SK-MEL-5 (cell line): ENCODE measurements around the gene PUS1. TPM values are rescaled to one million over a fixed set of nuclear protein-coding genes. Genes with fewer than 3 reads are reported as not detected.
"Not testable (repeated sequence)": the region's sequence is repeated elsewhere in the genome, so short reads cannot be mapped to it uniquely, and the experiment has no call there.

ENCODE experiments used
- DNase-seq: peaks from one replicate; pipeline ENCODE4 v3.0.0-alpha.2; 2016; ENCODE audit warnings: low read depth, low spot score
- in situ Hi-C: cut with HindIII; loops from 2 replicates; pipeline ENCODE4 v1.10.0; 2016; ENCODE audit warnings: low sequenced_read_pairs, high pct_unique_total_duplicates, low pct_unique_long_range_greater_than_20kb
- polyA plus RNA-seq, 2 experiments: library from polyadenylated mRNA; depleted of rRNA; stranded (reverse); fragments of >200 nt; gene quantifications; 2 replicates each; pipeline ENCODE4 v1.2.3, GENCODE V29; 2015
- total RNA-seq: library from RNA; depleted of rRNA; stranded (reverse); fragments of >200 nt; shearing (Covaris generic); gene quantifications from 2 replicates; pipeline ENCODE4 v1.2.3, GENCODE V29; 2014; rRNA removed

Gene PUS1
- total RNA-seq = 26.5 and 27.8 TPM in 2 replicates
- polyA plus RNA-seq (2015; cell fraction: cytosol; rRNA removed) = 47.7 and 58.5 TPM in 2 replicates
- 139 and 155 TPM in 2 replicates for polyA plus RNA-seq (2015; cell fraction: nucleus; rRNA removed)

GRCh38 chr12:131928711-131929580 lies at the start of gene PUS1:
Gene PUS1, plus strand, starts transcription at chr12:131929276. Its CDS starts 447 bp downstream, at chr12:131929723.
- in situ Hi-C loops = no loop called here
- DNase-seq = peak; percentile 95

GRCh38 chr12:131882804-131883520 lies 46.1 kb upstream of the PUS1 start:
- no peak for DNase-seq
- in situ Hi-C loops = no loop called here

- DNase-seq = no peak
- in situ Hi-C loops = no loop called here
These were observed 45.6 kb upstream of the PUS1 start for GRCh38 chr12:131883521-131883900.

GRCh38 chr12:131885076-131885475 lies 44.0 kb upstream of the PUS1 start:
- in situ Hi-C loops, DNase-seq: not testable (repeated sequence)

GRCh38 chr12:131885543-131886057 lies 43.5 kb upstream of the PUS1 start:
- no peak for DNase-seq
- in situ Hi-C loops = no loop called here

GRCh38 chr12:131891722-131892121 lies 37.4 kb upstream of the PUS1 start:
- in situ Hi-C loops, DNase-seq: not testable (repeated sequence)

GRCh38 chr12:131892711-131893604 lies 36.1 kb upstream of the PUS1 start:
- in situ Hi-C loops = no loop called here

GRCh38 chr12:131893605-131894312 lies 35.3 kb upstream of the PUS1 start:
- no peak for DNase-seq
- in situ Hi-C loops = no loop called here

More at GRCh38 chr12:131892711-131893604, 36.1 kb upstream of the PUS1 start:
- no peak for DNase-seq

GRCh38 chr12:131894313-131894860 lies 34.7 kb upstream of the PUS1 start, which contains the start of gene ULK1:
Gene ULK1, plus strand, starts transcription at chr12:131894622. Its CDS starts 380 bp downstream, at chr12:131895002.
- DNase-seq = peak; percentile 87
- in situ Hi-C loops = no loop called here

GRCh38 chr12:131894981-131895639 lies 34.0 kb upstream of the PUS1 start:
- in situ Hi-C loops = no loop called here
- DNase-seq = no peak

- in situ Hi-C loops = no loop called here
- DNase-seq = no peak
These were observed 33.4 kb upstream of the PUS1 start for GRCh38 chr12:131895640-131896079.

- peak; percentile 60 for DNase-seq
- in situ Hi-C loops = no loop called here
These were observed 32.8 kb upstream of the PUS1 start for GRCh38 chr12:131896080-131896810.

GRCh38 chr12:131896811-131897270 lies 32.2 kb upstream of the PUS1 start:
- in situ Hi-C loops = no loop called here
- DNase-seq = no peak

GRCh38 chr12:131897276-131897675 lies 31.8 kb upstream of the PUS1 start:
- in situ Hi-C loops = no loop called here
- DNase-seq = no peak

GRCh38 chr12:131897875-131898274 lies 31.2 kb upstream of the PUS1 start:
- no peak for DNase-seq
- in situ Hi-C loops = no loop called here
